ENCODE measurements around the gene CST9.
"Not testable (repeated sequence)": the region's sequence is repeated elsewhere in the genome, so short reads cannot be mapped to it uniquely, and the experiment has no call there.

Gene CST9

DNA sequence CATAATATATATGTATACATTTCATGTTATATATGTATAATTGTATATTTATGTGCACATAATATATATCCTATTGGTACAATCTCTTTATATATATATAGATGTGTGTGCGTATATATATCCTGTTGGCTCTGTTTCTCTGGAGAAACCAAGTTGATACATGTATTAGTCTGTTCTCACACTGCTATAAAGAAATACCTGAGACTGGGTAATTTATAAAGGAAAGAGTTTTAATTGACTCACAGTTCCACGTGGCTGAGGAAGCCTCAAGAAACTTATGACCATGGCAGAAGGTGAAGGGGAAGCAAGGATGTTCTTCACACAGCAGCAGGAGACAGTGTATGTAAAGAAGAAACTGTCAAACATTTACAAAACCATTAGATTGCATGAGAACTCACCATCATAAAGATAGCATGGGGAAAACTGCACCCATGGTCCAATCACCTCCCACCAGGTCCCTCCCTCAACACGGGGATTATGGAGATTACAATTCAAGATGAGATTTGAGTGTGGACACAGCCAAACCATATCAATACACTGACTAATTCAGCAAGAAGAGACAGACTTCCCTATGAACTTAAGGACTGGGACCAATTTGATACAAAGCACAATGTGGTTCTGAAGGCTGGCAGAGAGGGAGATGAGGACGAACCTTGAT lies 18.1 kb upstream of the CST9 start:
- no peak for DNase-seq (ENCODE audit: low read depth)

- peak; percentile 87 for DNase-seq (ENCODE audit: low read depth)
These were observed 17.2 kb upstream of the CST9 start for GRCh38 chr20:23622839-23623343.

GRCh38 chr20:23622401-23622800 lies 16.7 kb upstream of the CST9 start:
- DNase-seq (ENCODE audit: low read depth), result not testable (repeated sequence)

DNA sequence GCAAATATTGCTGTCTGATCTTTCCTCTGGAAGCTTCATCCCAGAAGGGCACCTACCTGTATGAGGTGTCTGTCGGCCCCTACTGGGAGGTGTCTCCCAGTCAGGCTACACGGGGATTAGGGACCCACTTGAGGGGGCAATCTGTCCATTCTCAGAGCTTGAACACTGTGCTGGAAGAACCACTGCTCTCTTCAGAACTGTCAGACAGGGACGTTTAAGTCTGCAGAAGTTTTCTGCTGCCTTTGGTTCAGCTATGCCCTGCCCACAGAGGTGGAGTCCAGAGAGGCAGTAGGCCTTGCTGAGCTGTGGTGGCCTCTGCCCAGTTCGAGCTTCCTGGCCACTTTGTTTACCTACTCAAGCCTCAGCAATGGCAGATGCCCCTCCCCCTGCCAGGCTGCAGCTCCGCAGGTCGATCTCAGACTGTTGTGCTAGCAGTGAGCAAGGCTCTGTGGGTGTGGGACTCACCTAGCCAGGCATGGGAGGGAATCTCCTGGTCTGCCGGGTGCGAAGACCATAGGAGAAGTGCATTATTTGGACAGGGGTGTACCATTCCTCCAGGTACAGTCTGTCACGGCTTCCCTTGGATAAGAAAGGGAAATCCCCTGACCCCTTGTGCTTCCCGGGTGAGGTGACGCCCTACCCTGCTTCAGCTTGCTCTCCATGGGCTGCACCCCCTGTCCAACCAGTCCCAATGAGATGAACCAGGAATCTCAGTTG lies 15.1 kb upstream of the CST9 start:
- not testable (repeated sequence) for DNase-seq (ENCODE audit: low read depth)

GRCh38 chr20:23614163-23614562 lies 8.4 kb upstream of the CST9 start:
- no peak for DNase-seq (ENCODE audit: low read depth)

DNA sequence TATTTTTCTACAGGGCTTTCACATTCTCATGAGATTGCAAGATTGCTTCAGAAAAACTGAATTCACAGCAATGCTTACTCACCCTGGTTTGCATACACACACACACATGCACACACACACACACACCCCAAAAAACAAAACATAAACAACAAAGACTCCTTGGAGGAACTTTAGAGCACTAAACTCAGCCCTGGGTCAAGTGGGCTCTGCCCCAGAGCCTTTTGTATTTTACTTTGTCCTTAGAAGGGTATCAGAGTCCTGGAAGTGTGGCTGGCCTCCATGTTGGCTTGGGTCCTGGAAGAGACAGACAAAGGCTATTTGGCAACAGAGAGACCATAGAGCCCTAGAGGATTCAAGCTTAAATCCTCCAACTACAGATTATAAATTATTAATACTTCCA lies 8.0 kb upstream of the CST9 start:
- no peak for DNase-seq (ENCODE audit: low read depth)

- no peak for DNase-seq (ENCODE audit: low read depth)
These were observed 6.7 kb upstream of the CST9 start for GRCh38 chr20:23612396-23612795.

DNA sequence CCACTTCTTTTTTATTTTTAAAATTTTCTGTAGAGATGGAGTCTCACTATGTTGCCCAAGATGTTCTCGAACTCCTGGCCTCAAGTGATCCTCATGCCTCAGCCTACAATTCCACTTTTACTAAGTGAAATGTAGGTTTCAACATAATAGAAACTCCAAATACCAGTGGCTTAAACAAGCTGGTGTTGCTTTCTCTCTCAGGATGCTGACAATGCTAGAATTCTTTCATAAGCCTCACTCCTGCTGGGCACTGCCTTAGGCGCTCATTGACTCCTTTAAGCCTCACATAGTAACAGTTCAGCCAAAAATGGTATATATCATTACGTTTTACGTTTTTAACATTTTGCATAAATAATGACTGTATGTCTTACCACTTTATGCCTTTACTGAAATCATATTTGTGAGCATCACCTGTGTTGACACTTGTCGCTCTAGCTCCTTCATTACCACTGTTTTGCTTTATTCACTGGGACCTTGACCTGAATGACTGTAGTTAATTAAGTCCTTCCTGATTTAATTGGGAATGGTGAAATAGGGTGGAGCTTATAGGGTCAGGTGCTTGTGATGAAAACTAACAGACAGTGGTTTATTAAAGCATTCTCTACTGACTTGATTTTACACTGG lies 3.9 kb upstream of the CST9 start:
- no peak for DNase-seq (ENCODE audit: low read depth)

- no peak for DNase-seq (ENCODE audit: low read depth)
These were observed 2.6 kb upstream of the CST9 start for GRCh38 chr20:23608251-23608846.

DNA sequence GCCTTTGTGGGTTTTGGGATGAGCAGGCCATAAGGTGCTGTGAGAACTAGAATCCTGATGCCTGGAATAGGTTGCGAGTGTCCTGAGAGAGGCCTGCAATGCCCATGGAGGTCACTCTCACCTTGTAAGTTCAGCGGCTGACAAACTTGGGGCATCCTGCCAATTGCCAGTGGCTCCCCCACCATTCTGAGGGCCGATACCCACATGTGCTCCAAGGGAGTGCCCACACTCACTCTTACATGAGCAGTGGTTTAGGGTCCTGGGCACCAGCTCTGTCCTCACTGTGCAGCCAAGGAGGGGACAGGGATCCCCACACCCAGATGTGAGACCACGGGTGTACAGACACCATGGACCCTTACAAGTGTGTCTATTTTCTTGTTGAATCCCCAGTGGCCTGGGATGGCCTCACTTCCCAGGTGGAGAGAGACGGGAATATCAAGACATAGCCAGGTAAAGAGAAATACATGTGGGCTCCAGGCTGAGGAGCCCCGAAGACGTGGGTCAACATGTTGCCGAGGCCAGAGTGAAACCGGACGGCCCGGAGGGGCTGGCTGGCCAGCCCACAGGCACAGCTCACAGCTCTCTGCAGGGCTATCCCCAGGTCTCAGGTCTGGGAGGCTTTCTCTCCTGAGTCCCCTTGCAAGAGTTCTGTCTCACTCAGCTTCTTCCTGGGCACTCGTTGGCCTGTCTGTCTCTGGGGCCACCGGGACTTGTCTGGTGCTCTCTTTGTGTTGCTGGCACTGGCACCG lies 2.0 kb upstream of the CST9 start:
- DNase-seq (ENCODE audit: low read depth), result no peak

DNA sequence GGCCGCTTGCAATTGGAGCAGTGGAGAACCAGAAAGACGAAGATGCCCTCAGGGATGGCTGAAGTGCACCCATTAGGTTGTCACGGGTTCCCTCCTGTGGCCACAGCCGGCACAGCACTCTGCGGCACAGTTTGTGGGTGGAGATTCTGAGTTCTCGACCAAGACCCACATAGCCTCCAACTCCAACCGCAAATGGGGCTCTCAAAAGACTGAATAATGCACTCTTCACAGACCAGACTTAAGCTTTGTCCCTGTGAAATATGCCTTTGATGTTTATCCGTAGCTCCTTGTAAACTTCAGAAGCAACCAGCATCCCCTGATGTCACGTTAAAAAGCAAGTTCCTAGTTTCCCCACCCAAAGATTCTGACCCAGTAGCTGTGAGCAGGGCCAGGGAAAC lies 934 bp upstream of the CST9 start:
- DNase-seq (ENCODE audit: low read depth), result peak; percentile 82

DNA sequence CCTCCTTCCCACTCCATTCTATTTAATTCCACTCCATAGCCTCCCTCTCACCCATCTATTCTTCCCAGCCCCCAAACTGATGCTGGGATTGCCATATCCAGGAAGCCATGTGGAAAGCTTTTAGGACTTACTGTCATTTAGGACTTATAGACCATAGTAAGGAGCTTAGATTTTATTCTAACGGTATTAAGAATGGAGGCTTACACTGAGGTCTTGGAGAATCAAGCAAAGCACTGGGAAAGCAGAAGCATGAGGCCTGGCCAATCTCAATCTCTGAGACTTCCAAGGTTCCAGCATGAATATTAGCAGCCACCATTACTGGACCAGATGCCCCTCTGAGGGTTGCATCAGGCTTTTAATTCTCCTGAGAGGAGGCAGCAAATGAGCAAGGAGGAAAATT lies 1.4 kb downstream of the CST9 start:
- no peak for DNase-seq (ENCODE audit: low read depth)

GRCh38 chr20:23603321-23603720 lies 2.4 kb downstream of the CST9 start:
- no peak for DNase-seq (ENCODE audit: low read depth)

GRCh38 chr20:23602699-23603098 lies 3.0 kb downstream of the CST9 start:
- no peak for DNase-seq (ENCODE audit: low read depth)

DNA sequence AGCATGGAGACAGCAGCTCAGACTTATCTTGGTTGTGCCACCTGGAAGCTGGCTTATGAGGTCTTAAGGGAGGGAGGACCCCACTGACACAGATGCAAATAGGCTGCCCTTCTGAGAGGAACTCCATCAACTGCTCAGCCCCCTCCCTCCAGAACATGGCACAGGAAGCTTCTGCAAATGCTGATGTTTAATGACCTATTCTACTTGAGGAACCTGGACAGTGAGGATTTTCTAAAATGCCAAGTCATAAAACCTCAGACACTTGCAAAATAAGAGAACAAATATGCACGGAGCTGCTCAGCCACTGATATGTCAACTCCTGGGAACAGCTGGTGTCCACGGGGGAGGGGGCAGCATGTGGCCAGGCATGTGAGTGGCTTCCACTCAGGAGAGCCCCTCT lies 3.5 kb downstream of the CST9 start:
- no peak for DNase-seq (ENCODE audit: low read depth)

DNA sequence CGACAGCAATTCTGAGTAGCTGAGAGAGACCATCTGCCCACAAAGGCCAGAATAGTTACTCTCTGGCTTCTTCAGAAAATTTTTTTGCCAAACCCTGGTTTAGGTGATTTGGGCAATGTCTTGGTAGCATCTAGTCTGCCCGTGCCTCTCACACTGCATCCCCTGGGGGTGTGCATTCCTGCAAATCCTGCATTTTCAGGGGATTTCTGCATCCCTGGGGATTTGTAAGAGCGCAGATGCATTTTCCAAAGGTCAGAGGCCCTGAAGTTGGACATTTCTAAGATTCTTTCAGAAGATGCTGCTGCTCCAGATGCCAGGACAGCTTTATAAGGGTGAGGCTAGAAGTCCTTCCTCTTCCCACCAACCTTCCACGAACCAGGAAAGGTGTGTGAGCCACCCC lies 4.0 kb downstream of the CST9 start:
- DNase-seq (ENCODE audit: low read depth), result no peak

GRCh38 chr20:23598481-23598880 lies 7.2 kb downstream of the CST9 start:
- no peak for DNase-seq (ENCODE audit: low read depth)

DNA sequence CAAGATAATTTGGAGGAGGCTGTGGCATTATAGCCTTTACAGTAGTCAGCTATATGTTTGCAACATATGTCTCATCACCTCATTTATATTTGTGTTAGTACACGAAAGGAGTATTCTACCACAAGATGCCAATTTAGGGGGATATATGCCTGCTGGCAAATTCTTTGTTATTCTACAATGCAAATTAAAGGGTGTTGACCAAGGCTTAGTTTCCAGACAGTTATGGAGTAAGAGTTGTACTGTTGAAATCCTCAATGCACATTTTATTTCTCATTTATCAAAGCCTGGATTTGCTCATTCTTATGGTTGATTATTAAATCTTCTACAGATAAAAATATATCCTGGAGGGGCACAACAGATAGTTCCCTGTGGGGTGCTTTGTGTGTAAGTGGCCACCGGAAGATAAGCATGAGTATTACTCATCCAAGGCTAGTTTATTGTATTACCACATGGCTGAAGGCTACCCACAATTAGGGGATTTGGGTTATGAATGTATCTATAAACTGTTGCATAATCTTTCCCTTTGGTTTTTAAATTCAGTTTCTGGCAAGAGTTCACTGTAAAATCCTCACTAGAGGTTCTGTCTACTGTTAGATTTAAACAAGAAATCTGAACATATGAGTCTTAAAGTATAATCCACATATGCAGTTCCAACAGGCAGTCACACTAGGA lies 9.0 kb downstream of the CST9 start:
- peak; percentile 12 for DNase-seq (ENCODE audit: low read depth)

DNA sequence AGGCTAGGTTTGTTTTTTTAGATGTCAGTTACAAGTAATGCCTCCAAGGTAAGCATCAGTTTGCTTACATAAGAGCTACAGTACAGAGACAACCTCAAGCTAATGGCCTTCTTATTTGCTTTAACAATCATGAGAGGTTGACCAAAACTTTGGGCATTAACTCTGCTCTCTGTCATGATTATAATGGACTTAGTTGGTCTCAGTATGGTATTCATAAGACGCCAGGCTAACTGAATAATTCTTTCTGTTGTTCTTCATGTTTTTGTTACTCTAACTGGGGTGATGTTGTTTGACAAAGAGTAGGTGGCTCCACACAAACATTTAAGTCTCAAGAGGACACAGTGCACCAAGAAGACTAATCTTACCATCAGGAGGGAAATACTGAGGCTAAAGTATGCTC lies 9.8 kb downstream of the CST9 start:
- DNase-seq (ENCODE audit: low read depth), result no peak

DNA sequence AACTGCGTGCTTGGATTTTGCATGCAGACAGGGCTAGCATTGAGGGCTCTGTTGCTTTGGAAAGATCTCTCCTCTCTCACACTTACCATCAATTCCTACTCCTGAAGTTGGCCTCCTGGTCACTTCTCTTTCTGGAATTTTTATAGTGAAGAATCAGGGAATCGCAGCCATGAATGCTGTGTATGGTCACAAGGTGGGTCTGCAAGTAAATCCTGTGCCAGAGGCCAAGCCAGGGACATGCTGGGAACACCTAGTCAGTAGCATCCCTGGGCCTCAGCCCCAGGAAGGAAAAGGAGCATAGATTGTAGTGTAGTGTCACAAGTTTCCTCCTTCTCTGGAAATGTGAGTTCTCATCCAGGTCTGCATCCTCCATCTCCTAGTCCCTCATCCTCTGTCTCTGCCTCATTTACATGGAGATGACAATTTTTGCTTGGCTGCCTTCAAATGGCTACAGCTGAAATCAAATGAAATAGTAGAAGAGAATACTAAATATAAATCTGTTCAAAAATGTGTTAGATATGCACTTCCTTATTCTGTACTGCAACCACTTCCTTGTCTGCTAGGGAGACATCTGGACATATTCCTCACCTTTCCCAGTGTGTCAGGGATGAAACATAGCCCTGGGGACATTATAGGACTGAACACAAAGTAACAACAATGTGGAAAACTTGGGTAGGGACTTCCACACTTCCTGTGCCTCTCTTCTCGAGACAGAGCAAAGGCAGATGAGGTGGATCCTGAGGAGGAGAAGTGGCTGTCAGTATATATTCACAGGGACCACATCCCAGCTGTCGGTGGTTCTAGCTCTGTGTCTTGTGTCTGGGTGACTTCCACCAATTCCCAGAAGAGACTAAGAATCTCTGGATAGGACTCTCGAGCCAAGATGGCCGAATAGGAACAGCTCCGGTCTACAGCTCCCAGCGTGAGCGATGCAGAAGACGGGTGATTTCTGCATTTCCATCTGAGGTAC lies 17.0 kb downstream of the CST9 start:
- DNase-seq (ENCODE audit: low read depth), result no peak
